H1 (cell line): ENCODE data around the gene CYP27C1.

Source experiments
- CTCF ChIP-seq, 3 experiments: IDR thresholded peaks; 1 replicate in 2 of 3; 2 replicates in 1 of 3; pipeline versions ENCODE4 v1.5.1 to v1.6.1; 2011; ENCODE audit warnings: low read length in 3 of 3, mild to moderate bottlenecking in 3 of 3, inconsistent platforms in 2 of 3, low read depth in 1 of 3, moderate library complexity in 1 of 3; ENCODE audit not compliant: insufficient read depth in 1 of 3; ENCODE audit errors: control extremely low read depth in 1 of 3
- EGR1 ChIP-seq: IDR thresholded peaks from 2 replicates; pipeline ENCODE4 v1.6.1; 2011; ENCODE audit warnings: low read depth, low read length, borderline replicate concordance
- EP300 ChIP-seq, 2 experiments: IDR thresholded peaks; 1 replicate in 1 of 2; 2 replicates in 1 of 2; pipeline ENCODE4 v1.6.1; 2011 to 2012; ENCODE audit warnings: low read depth in 2 of 2, low read length in 2 of 2, mild to moderate bottlenecking in 2 of 2, borderline replicate concordance in 1 of 2, inconsistent platforms in 1 of 2, moderate library complexity in 1 of 2
- EZH2 ChIP-seq: fragments of 200-600 bp; sonication (generic); IDR thresholded peaks from 2 replicates; pipeline ENCODE4 v1.7.1; 2012; ENCODE audit warnings: low read depth, mild to moderate bottlenecking, moderate library complexity, low read length, inconsistent platforms; ENCODE audit not compliant: severe bottlenecking
- JUN ChIP-seq: IDR thresholded peaks from 2 replicates; pipeline ENCODE4 v1.6.1; 2011; ENCODE audit warnings: low read depth, mild to moderate bottlenecking, improper control_type of control experiment, low read length
- MAX ChIP-seq: IDR thresholded peaks from 2 replicates; pipeline ENCODE4 v1.6.1; 2012; ENCODE audit warnings: inconsistent platforms
- NRF1 ChIP-seq: IDR thresholded peaks from 2 replicates; pipeline ENCODE4 v1.6.1; 2011; ENCODE audit warnings: mild to moderate bottlenecking, low read depth, low read length, improper control_type of control experiment
- PHF8 ChIP-seq: fragments of 200-600 bp; sonication (generic); conservative IDR thresholded peaks from 2 replicates; pipeline ENCODE4 v1.7.1; 2012; ENCODE audit warnings: low read depth, mild to moderate bottlenecking, inconsistent platforms, low read length, moderate library complexity
- POLR2A ChIP-seq, 2 experiments: IDR thresholded peaks; 1 replicate in 1 of 2; 2 replicates in 1 of 2; pipeline ENCODE4 v1.6.1; 2011; ENCODE audit warnings: low read depth in 2 of 2, low read length in 2 of 2, mild to moderate bottlenecking in 2 of 2; ENCODE audit errors: control extremely low read depth in 1 of 2
- RBBP5 ChIP-seq: IDR thresholded peaks from 2 replicates; pipeline ENCODE4 v1.7.1; 2012; ENCODE audit warnings: low read depth, mild to moderate bottlenecking, inconsistent platforms, low read length, moderate library complexity, borderline replicate concordance
- RNF2 ChIP-seq: fragments of 200-900, 300-1000 bp; sonication (generic); IDR thresholded peaks from 2 replicates; pipeline ENCODE4 v1.7.1; 2016; ENCODE audit warnings: borderline replicate concordance, low read depth, mild to moderate bottlenecking, antibody characterized with exemption, low read length; ENCODE audit not compliant: poor library complexity, severe bottlenecking; ENCODE audit errors: missing control alignments
- SIN3A ChIP-seq, 2 experiments: IDR thresholded peaks in 1 of 2; conservative IDR thresholded peaks in 1 of 2; 2 replicates each; pipeline ENCODE4 v1.6.1; 2011 to 2012; ENCODE audit warnings: low read length in 2 of 2, improper control_type of control experiment in 1 of 2, low read depth in 1 of 2, mild to moderate bottlenecking in 1 of 2

DNA sequence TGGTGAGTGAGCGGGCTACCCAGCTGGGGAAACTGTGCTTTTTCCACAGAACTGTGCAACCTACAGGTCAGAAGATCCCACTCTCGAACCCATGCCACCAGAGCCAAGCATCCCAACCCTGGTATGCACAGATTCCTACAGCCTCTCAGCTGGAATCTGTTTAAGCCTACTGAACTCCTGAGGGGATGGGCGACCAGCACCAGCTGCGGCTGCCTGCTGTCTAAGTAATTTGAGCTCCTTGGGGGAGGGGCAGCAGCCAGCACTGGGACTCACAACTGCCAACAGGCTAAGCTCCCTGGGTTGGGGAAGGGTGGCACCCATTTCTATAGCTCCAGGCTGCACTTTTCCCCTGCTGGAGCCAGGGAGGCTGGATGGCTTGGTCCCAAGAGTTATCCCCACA, 11.8 kb downstream of the CYP27C1 start:
- TF ChIP-seq CTCF (IDR thresholded peaks at IDR 0.05; ENCODE audit: control extremely low read depth in 1 of 3, insufficient read depth in 1 of 3, low read depth in 1 of 3, low read length in 3 of 3) (no peak), EP300 (IDR thresholded peaks at IDR 0.05; ENCODE audit: borderline replicate concordance in 1 of 2, low read depth in 2 of 2, low read length in 2 of 2) (no peak), JUN (no peak), RNF2 (no peak), EGR1 (no peak), EZH2 (no peak), RBBP5 (no peak), SIN3A (conservative IDR thresholded peaks at IDR 0.05 in 1 of 2, IDR thresholded peaks at IDR 0.05 in 1 of 2; ENCODE audit: low read depth in 1 of 2, low read length in 2 of 2) (no peak), PHF8 (no peak), MAX (no peak), POLR2A (IDR thresholded peaks at IDR 0.05; ENCODE audit: control extremely low read depth in 1 of 2, low read depth in 2 of 2, low read length in 2 of 2) (no peak), NRF1 (no peak)
